Inflammatory macrophage treated with lipopolysaccharide for 1 hour (primary cell): ENCODE results near the gene COL23A1.

Source experiments
- DNase-seq, 2 donors: peaks; one replicate each; pipeline ENCODE4 v3.0.0-alpha.2; 2020 to 2022

COL23A1 gene

GRCh38 chr5:178471711-178472110, 118.5 kb downstream of the COL23A1 start:
- no peak for DNase-seq

GRCh38 chr5:178470760-178471025, 119.5 kb downstream of the COL23A1 start:
- no peak for DNase-seq

- DNase-seq, result peak in 1 of 2 donors; percentile 55
Observed at GRCh38 chr5:178469975-178470759, 120.0 kb downstream of the COL23A1 start.

- no peak for DNase-seq
Observed at GRCh38 chr5:178469011-178469974, 120.9 kb downstream of the COL23A1 start.

GRCh38 chr5:178468196-178468685, 122.0 kb downstream of the COL23A1 start:
- no peak for DNase-seq

- DNase-seq, result peak; percentile 81 to 86
Observed at GRCh38 chr5:178467568-178468195, 122.5 kb downstream of the COL23A1 start.

- DNase-seq, result no peak
Observed at GRCh38 chr5:178467205-178467567, 123.0 kb downstream of the COL23A1 start.

- DNase-seq, result no peak
Observed at GRCh38 chr5:178466342-178466741, 123.9 kb downstream of the COL23A1 start.

GRCh38 chr5:178465861-178466288, 124.3 kb downstream of the COL23A1 start:
- no peak for DNase-seq

- DNase-seq, result no peak
Observed at GRCh38 chr5:178465228-178465860, 124.8 kb downstream of the COL23A1 start.

- no peak for DNase-seq
Observed at GRCh38 chr5:178464431-178465048, 125.7 kb downstream of the COL23A1 start.

- DNase-seq, result no peak
Observed at GRCh38 chr5:178463321-178464155, 126.7 kb downstream of the COL23A1 start.

- DNase-seq, result no peak
Observed at GRCh38 chr5:178462816-178463215, 127.4 kb downstream of the COL23A1 start.

GRCh38 chr5:178462076-178462475, 128.1 kb downstream of the COL23A1 start:
- DNase-seq, result no peak

- DNase-seq, result peak; percentile 67 to 94
Observed at GRCh38 chr5:178461004-178461730, 129.0 kb downstream of the COL23A1 start.

GRCh38 chr5:178460598-178460997, 129.6 kb downstream of the COL23A1 start:
- no peak for DNase-seq

GRCh38 chr5:178460174-178460573, 130.0 kb downstream of the COL23A1 start:
- DNase-seq, result no peak

GRCh38 chr5:178458140-178458539, 132.1 kb downstream of the COL23A1 start:
- no peak for DNase-seq

- DNase-seq, result no peak
Observed at GRCh38 chr5:178457471-178457870, 132.7 kb downstream of the COL23A1 start.

GRCh38 chr5:178455480-178455835, 134.7 kb downstream of the COL23A1 start:
- DNase-seq, result no peak
